NB4 (cell line): Measurements from ENCODE around the gene DDX54.

Experiments used
- MYC ChIP-seq: IDR thresholded peaks from 2 replicates; pipeline ENCODE4 v1.6.1; 2011; ENCODE audit warnings: low read depth, low read length
- POLR2A ChIP-seq: IDR thresholded peaks from 2 replicates; pipeline ENCODE4 v1.6.1; 2011; ENCODE audit warnings: mild to moderate bottlenecking; ENCODE audit not compliant: insufficient read length; ENCODE audit errors: extremely low read depth
- TF ChIP-seq, protein P1 (sequence below): IDR thresholded peaks from one replicate; pipeline ENCODE4 v1.5.1; 2012; ENCODE audit warnings: low read depth, low read length

DNA sequence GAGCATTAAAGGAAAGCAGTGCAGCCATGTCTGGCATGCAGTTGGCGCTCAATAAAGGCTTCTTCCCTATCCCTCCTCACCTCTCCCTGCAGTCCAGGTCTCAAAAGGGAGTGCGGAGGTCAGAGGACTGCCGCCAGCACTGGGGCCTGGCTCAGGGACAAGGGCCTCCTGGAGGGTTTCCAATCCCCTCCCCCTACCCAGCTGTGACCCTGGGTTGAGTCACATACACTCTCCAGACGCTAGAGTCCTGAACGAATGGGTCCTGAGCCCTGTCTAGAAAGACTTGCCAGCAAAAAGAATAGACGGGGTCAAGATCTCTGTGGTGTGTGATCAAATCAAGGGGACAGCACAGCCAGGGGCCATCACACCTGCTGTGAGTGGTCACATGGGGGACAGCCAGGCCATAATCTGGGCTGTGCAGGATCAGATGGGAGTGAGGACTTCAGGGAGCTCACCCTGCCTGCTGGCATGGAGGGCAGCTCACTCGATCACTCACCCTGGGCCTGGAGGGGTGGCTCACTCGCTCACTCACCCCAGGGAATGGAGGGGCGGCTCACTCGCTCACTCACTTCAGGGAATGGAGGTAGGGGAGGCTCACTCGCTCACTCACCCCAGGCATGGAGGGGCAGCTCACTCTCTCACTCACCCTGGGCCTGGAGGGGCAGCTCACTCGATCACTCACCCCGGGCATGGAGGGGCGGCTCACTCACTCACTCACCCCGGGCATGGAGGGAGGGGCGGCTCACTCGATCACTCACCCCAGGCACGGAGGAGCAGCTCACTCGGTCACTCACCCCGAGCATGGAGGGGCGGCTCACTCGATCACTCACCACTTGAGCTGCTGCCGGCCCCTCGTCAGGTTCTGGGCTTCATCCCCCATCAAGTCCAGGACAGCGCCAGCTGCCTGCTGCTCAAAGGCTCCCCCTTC, 22.9 kb downstream of the DDX54 start:
- TF ChIP-seq, protein P1, sequence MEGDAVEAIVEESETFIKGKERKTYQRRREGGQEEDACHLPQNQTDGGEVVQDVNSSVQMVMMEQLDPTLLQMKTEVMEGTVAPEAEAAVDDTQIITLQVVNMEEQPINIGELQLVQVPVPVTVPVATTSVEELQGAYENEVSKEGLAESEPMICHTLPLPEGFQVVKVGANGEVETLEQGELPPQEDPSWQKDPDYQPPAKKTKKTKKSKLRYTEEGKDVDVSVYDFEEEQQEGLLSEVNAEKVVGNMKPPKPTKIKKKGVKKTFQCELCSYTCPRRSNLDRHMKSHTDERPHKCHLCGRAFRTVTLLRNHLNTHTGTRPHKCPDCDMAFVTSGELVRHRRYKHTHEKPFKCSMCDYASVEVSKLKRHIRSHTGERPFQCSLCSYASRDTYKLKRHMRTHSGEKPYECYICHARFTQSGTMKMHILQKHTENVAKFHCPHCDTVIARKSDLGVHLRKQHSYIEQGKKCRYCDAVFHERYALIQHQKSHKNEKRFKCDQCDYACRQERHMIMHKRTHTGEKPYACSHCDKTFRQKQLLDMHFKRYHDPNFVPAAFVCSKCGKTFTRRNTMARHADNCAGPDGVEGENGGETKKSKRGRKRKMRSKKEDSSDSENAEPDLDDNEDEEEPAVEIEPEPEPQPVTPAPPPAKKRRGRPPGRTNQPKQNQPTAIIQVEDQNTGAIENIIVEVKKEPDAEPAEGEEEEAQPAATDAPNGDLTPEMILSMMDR, result no peak
- no peak for TF ChIP-seq MYC
- no peak for TF ChIP-seq POLR2A
